Fibroblast of lung (primary cell): ENCODE data around the gene TBL1X. TPM values are rescaled to one million over a fixed set of nuclear protein-coding genes. Genes with fewer than 3 reads are reported as not detected.
A peak's percentile ranks its signal among the peaks of the same experiment; 100 is the strongest.

Experiments
- DNase-seq, 2 donors: peaks; one replicate each; pipeline versions ENCODE4 v3.0.0 to v3.0.0-alpha.2; 2010; ENCODE audit warnings: low read depth in 2 of 2
- H2AFZ ChIP-seq: 2 replicates; pipeline ENCODE4 v1.5.1; 2012; ENCODE audit warnings: low read length, control low read depth, inconsistent platforms
- H3K27ac ChIP-seq: 2 replicates; pipeline ENCODE4 v1.5.1; 2011; ENCODE audit warnings: low read length, control low read depth; ENCODE audit not compliant: insufficient read depth
- H3K27me3 ChIP-seq: 2 replicates; pipeline ENCODE4 v1.5.1; 2011; ENCODE audit warnings: mild to moderate bottlenecking, low read length; ENCODE audit not compliant: control insufficient read depth, insufficient read depth
- H3K36me3 ChIP-seq: 2 replicates; pipeline ENCODE4 v1.5.1; 2011; ENCODE audit warnings: low read length; ENCODE audit not compliant: control insufficient read depth, insufficient read depth
- H3K4me1 ChIP-seq: 2 replicates; pipeline ENCODE4 v1.5.1; 2011; ENCODE audit warnings: low read length; ENCODE audit not compliant: control insufficient read depth, insufficient read depth; ENCODE audit errors: extremely low read depth
- H3K4me2 ChIP-seq: 2 replicates; pipeline ENCODE4 v1.5.1; 2011; ENCODE audit warnings: low read length, control low read depth; ENCODE audit not compliant: insufficient read depth; ENCODE audit errors: extremely low read depth
- H3K4me3 ChIP-seq, 4 experiments: fragments of 200-600 bp in 1 of 4; sonication (generic) in 1 of 4; replicated peaks in 1 of 4; 2 replicates each; pipeline ENCODE4 v1.5.1; 2011 to 2016; ENCODE audit warnings: low read length in 4 of 4, low read depth in 3 of 4, mild to moderate bottlenecking in 3 of 4, control low read depth in 2 of 4, inconsistent platforms in 1 of 4, mixed read lengths in 1 of 4; ENCODE audit not compliant: insufficient read depth in 1 of 4; ENCODE audit errors: control extremely low read depth in 1 of 4
- H3K79me2 ChIP-seq: 2 replicates; pipeline ENCODE4 v1.5.1; 2012; ENCODE audit warnings: mild to moderate bottlenecking, low read length, inconsistent platforms; ENCODE audit not compliant: control insufficient read depth, insufficient read depth
- H3K9ac ChIP-seq: 2 replicates; pipeline ENCODE4 v1.5.1; 2011; ENCODE audit warnings: mild to moderate bottlenecking, low read length, control low read depth; ENCODE audit not compliant: insufficient read depth
- H3K9me3 ChIP-seq: 2 replicates; pipeline ENCODE4 v1.5.1; 2012; ENCODE audit warnings: low read depth, low read length; ENCODE audit not compliant: control insufficient read depth, insufficient read depth
- H4K20me1 ChIP-seq: 2 replicates; pipeline ENCODE4 v1.5.1; 2011; ENCODE audit warnings: low read length; ENCODE audit not compliant: control insufficient read depth, insufficient read depth; ENCODE audit errors: extremely low read depth
- CTCF ChIP-seq, 2 donors: IDR thresholded peaks in 1 of 2; conservative IDR thresholded peaks in 1 of 2; 1 replicate in 1 of 2; 2 replicates in 1 of 2; pipeline ENCODE4 v1.5.1; 2011 to 2012; ENCODE audit warnings: low read length in 2 of 2, control low read depth in 1 of 2, inconsistent platforms in 1 of 2, low read depth in 1 of 2, mild to moderate bottlenecking in 1 of 2
- EZH2 ChIP-seq: IDR thresholded peaks from 2 replicates; pipeline ENCODE4 v1.5.1; 2012; ENCODE audit warnings: low read length, control low read depth, mild to moderate bottlenecking; ENCODE audit errors: missing control alignments
- polyA plus RNA-seq, 2 donors: library from polyadenylated mRNA; depleted of rRNA in 1 of 2; stranded (reverse) in 1 of 2; unstranded in 1 of 2; fragments of >200 nt; gene quantifications; 2 replicates each; pipeline ENCODE4 v1.2.1, GENCODE V29; 2011 to 2012; ENCODE audit warnings: missing spikeins in 1 of 2
- total RNA-seq: library from RNA; depleted of rRNA; stranded (reverse); fragments of >200 nt; gene quantifications from 2 replicates; pipeline ENCODE4 v1.2.1, GENCODE V29; 2014

The TBL1X gene
- total and polyA plus RNA-seq, 2 donors (not counting 1 experiment from before 2014, with no cell fraction given), result 25.8 to 29.4 TPM

GRCh38 chrX:9662148-9662547 is 197.3 kb downstream of the TBL1X start:
- H3K4me2 ChIP-seq, result no peak overlapping the region
- H3K36me3 ChIP-seq, result no peaks in the 10 kb centered on the region
- no peaks in the 10 kb centered on the region for H3K79me2 ChIP-seq
- no peaks in the 10 kb centered on the region for H3K27me3 ChIP-seq
- H3K4me1 ChIP-seq, result peaks cover 7% of the 10 kb centered on the region
- no peak overlapping the region for H3K9ac ChIP-seq
- TF ChIP-seq CTCF (conservative IDR thresholded peaks at IDR 0.05 in 1 of 2, IDR thresholded peaks at IDR 0.05 in 1 of 2; ENCODE audit: low read depth in 1 of 2, low read length in 2 of 2), result no peak
- H2AFZ ChIP-seq, result no peak overlapping the region
- H4K20me1 ChIP-seq, result no peaks in the 10 kb centered on the region
- H3K4me3 ChIP-seq, result no peak overlapping the region
- H3K9me3 ChIP-seq, result no peaks in the 10 kb centered on the region
- peak in 1 of 2 donors; percentile 79 for DNase-seq
- H3K27ac ChIP-seq, result peak overlapping the region; percentile 56

- Histone ChIP-seq H4K20me1 (no peaks in the 10 kb centered on the region), H3K27me3 (no peaks in the 10 kb centered on the region), H3K9ac (no peak overlapping the region), H3K4me3 (no peak overlapping the region), H3K4me2 (no peak overlapping the region), H3K4me1 (peaks cover 7% of the 10 kb centered on the region), H2AFZ (no peak overlapping the region), H3K79me2 (no peaks in the 10 kb centered on the region), H3K36me3 (no peaks in the 10 kb centered on the region), H3K9me3 (no peaks in the 10 kb centered on the region), H3K27ac (no peak overlapping the region)
- TF ChIP-seq CTCF (conservative IDR thresholded peaks at IDR 0.05 in 1 of 2, IDR thresholded peaks at IDR 0.05 in 1 of 2; ENCODE audit: low read depth in 1 of 2, low read length in 2 of 2) (no peak), EZH2 (no peak)
- no peak for DNase-seq
Measured at GRCh38 chrX:9663216-9663615, 198.4 kb downstream of the TBL1X start.

GRCh38 chrX:9664224-9664623 is 199.4 kb downstream of the TBL1X start:
- no peak for TF ChIP-seq EZH2
- TF ChIP-seq CTCF (conservative IDR thresholded peaks at IDR 0.05 in 1 of 2, IDR thresholded peaks at IDR 0.05 in 1 of 2; ENCODE audit: low read depth in 1 of 2, low read length in 2 of 2), result no peak
- Histone ChIP-seq H2AFZ (no peak overlapping the region), H4K20me1 (no peaks in the 10 kb centered on the region), H3K4me3 (no peak overlapping the region), H3K4me1 (peaks cover 7% of the 10 kb centered on the region), H3K27ac (no peak overlapping the region), H3K27me3 (no peaks in the 10 kb centered on the region), H3K9me3 (no peaks in the 10 kb centered on the region), H3K79me2 (no peaks in the 10 kb centered on the region), H3K9ac (no peak overlapping the region), H3K36me3 (no peaks in the 10 kb centered on the region), H3K4me2 (no peak overlapping the region)
- DNase-seq, result no peak
